Heart left ventricle (tissue), 16 donors: ENCODE data around the gene DHCR24. TPM values are rescaled to one million over a fixed set of nuclear protein-coding genes. Genes with fewer than 3 reads are reported as not detected.

Source experiments
- ATAC-seq, 4 donors: fragments of 200-7000 bp; cut with Tn5 transposase; one replicate each; pipeline ENCODE4 v1.9.1; 2020 to 2022; ENCODE audit warnings: moderate library complexity in 4 of 4, mild to moderate bottlenecking in 3 of 4, moderate number of reproducible peaks in 1 of 4
- DNase-seq, 5 donors: peaks; one replicate each; pipeline ENCODE4 v3.0.0-alpha.2; 2020
- H3K27ac ChIP-seq, 12 donors: fragments of 200-600 bp; sonication (generic) in 4 of 12; one replicate each; pipeline versions ENCODE4 v1.5.0 to v1.8.0; 2016 to 2022; ENCODE audit warnings: mild to moderate bottlenecking in 2 of 12
- H3K27me3 ChIP-seq, 9 donors: fragments of 200-600 bp; sonication (generic) in 2 of 9; one replicate each; pipeline versions ENCODE4 v1.5.1 to v1.8.0; 2016 to 2022; ENCODE audit warnings: mild to moderate bottlenecking in 3 of 9
- H3K36me3 ChIP-seq, 9 donors: fragments of 200-600 bp; sonication (generic) in 2 of 9; one replicate each; pipeline versions ENCODE4 v1.5.0 to v1.8.0; 2018 to 2022; ENCODE audit warnings: mild to moderate bottlenecking in 2 of 9
- H3K4me1 ChIP-seq, 12 donors: fragments of 200-600 bp; sonication (generic) in 4 of 12; one replicate each; pipeline versions ENCODE4 v1.5.0 to v1.8.0; 2016 to 2022; ENCODE audit warnings: mild to moderate bottlenecking in 3 of 12
- H3K4me3 ChIP-seq, 12 donors: fragments of 200-600 bp; sonication (generic) in 4 of 12; one replicate each; pipeline versions ENCODE4 v1.5.0 to v1.8.0; 2017 to 2022; ENCODE audit warnings: mild to moderate bottlenecking in 9 of 12, moderate library complexity in 4 of 12
- H3K9me3 ChIP-seq, 12 donors: fragments of 200-600 bp; sonication (generic) in 4 of 12; one replicate each; pipeline versions ENCODE4 v1.5.0 to v1.8.0; 2016 to 2022; ENCODE audit warnings: mild to moderate bottlenecking in 1 of 12
- CTCF ChIP-seq, 12 donors: fragments of 200-600 bp; sonication (generic) in 4 of 12; IDR thresholded peaks; one replicate each; pipeline versions ENCODE4 v1.5.0 to v1.8.0; 2018 to 2022; ENCODE audit warnings: antibody characterized with exemption in 12 of 12, mild to moderate bottlenecking in 5 of 12
- POLR2A ChIP-seq, 2 donors: fragments of 450-650 bp; IDR thresholded peaks; one replicate each; pipeline ENCODE4 v1.6.1; 2017; ENCODE audit warnings: antibody characterized with exemption in 2 of 2, mild to moderate bottlenecking in 2 of 2, moderate library complexity in 2 of 2
- WGBS, 4 donors: extraction: QIAGEN DNeasy Blood & Tissue Kit in 2 of 4; methylation state at CpG; one replicate each; pipeline versions ENCODE4 v1.1.5 to v1.1.7; 2013 to 2018; 5-methylcytosine and 5-hydroxymethylcytosine counted together
- intact Hi-C, 10 donors: fragments of 100-400 bp; cut with DNase I; formaldehyde crosslinking; loops; one replicate each; pipeline versions ENCODE4 v1.11.1 to v1.14.2; 2022
- polyA plus RNA-seq, 2 donors: library from polyadenylated mRNA; stranded (reverse); fragments of 200-250 nt; gene quantifications; one replicate each; pipeline ENCODE4 v1.2.3, GENCODE V29; 2013
- total RNA-seq, 9 donors: library from RNA; depleted of rRNA in 2 of 9; stranded (reverse); fragments of >200 nt in 2 of 9; fragmentation: NEBNext Ultra II Directional in 3 of 9; extraction: Animal tissue kit (Norgen Biotek cat#: 25700) in 3 of 9; gene quantifications; one replicate each; pipeline versions ENCODE4 v1.1.0 to v1.2.4, GENCODE V29; 2016 to 2023
- donor health status: ischemic (EF 13 %, LVEDD 7.1; RV severe dilation, severe dysfunction).
- donor health status: healthy with polysubstance abuse.
- donor health status: DM: no; HTN: yes; CAD: no.
- donor health status: DM: no; HTN: no; CAD: no.
- donor health status: ischemic (EF 25% LVEDD 6.9; RV normal size, moderate dysfunction).
- donor health status: ischemic (EF 25% LVEDD 5.7; RV mildly dilated, moderate dysfunction).
- donor health status: healthy.
- donor health status: DM: yes; HTN: yes; CAD: no.
- donor health status: ischemic (EF 35%, LVEDD 5.7; RV mildly dilated, moderate dysfunction).
- donor health status: nonischemic (EF 11% LVEDD 7.7; RV severe dilation, severe dysfunction).
- donor health status: DM: yes; HTN: yes; CAD: no.
- donor health status: PGD.
- donor health status: ischemic (EF 29% LVEDD 5.4; RV normal size, mild dysfunction).
- donor health status: nonischemic (EF 23%, LVEDD 6.1; RV moderate dilation, normal function).

Gene DHCR24
- total and polyA plus RNA-seq, 11 donors = 5.3 to 109 (median 25.4) TPM

- intact Hi-C loops = no loop called here
- no peak for DNase-seq
- Histone ChIP-seq H3K4me3 (no peak overlapping the region), H3K9me3 (no peaks in the 10 kb centered on the region), H3K27ac (no peak overlapping the region), H3K4me1 (peaks cover 0 to 6% (median 0%) of the 10 kb centered on the region in 12 donors), H3K27me3 (no peaks in the 10 kb centered on the region), H3K36me3 (peaks cover 0 to 26% (median 7%) of the 10 kb centered on the region in 9 donors)
- TF ChIP-seq POLR2A (IDR thresholded peaks at IDR 0.05) (no peak), CTCF (IDR thresholded peaks at IDR 0.05) (no peak)
- 90 to 99% (median 96%) methylated on average over 6 to 9 of the region's 9 CpGs for WGBS, 4 donors
- no peak for ATAC-seq
These were observed 33.8 kb downstream of the DHCR24 start for GRCh38 chr1:54853096-54853792.

DNA sequence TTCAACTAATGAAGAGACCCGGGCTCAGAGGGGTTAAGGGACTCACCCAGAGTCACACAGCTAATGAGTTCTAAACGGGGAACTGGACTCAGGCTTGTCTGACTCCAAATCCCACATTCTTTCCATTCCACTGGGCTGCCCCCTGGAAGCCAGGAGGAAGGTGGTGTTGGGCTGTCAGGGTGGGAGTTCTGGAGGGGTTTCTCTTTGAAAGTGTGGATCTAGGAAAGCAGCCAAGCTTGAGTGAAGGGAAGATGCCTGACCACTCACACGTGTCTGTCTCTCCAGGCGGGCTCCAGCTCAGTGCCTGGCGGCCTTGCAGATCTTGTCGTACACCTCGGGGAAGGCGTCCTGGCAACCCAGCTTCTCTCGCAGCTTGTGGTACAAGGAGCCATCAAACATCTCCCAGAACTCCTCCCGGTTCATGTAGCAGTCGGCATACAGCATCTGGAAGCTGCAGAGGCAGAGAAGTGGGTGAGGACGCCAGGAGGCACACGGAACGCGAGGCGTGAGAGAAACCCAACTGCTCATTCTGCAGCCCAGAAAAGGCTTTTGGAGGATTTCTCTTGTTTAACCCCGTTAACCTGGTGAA is 35.0 kb downstream of the DHCR24 start:
- intact Hi-C loops = no loop called here
- Histone ChIP-seq H3K4me3 (no peak overlapping the region), H3K27ac (no peak overlapping the region), H3K9me3 (no peaks in the 10 kb centered on the region), H3K27me3 (no peaks in the 10 kb centered on the region), H3K4me1 (peaks cover 0 to 6% (median 0%) of the 10 kb centered on the region in 12 donors), H3K36me3 (peaks cover 0 to 26% (median 7%) of the 10 kb centered on the region in 9 donors)
- DNase-seq = no peak
- ATAC-seq = no peak
- TF ChIP-seq CTCF (IDR thresholded peaks at IDR 0.05) = no peak
- no peak for TF ChIP-seq POLR2A (IDR thresholded peaks at IDR 0.05)
- WGBS, 4 donors = 84 to 94% (median 86%) methylated on average over 17 of the region's 17 CpGs

- H3K4me3 ChIP-seq = no peak overlapping the region
- WGBS, 4 donors = 92 to 96% (median 95%) methylated on average over 4 to 9 of the region's 9 CpGs
- TF ChIP-seq CTCF (IDR thresholded peaks at IDR 0.05) (no peak), POLR2A (IDR thresholded peaks at IDR 0.05) (no peak)
- intact Hi-C loops = no loop called here
- DNase-seq (no peak), ATAC-seq (no peak)
- H3K4me1 ChIP-seq = peaks cover 0 to 6% (median 0%) of the 10 kb centered on the region in 12 donors
- H3K27me3 ChIP-seq = no peaks in the 10 kb centered on the region
- H3K36me3 ChIP-seq = peaks cover 0 to 26% (median 7%) of the 10 kb centered on the region in 9 donors
- no peaks in the 10 kb centered on the region for H3K9me3 ChIP-seq
- H3K27ac ChIP-seq = no peak overlapping the region
These were observed 35.6 kb downstream of the DHCR24 start for GRCh38 chr1:54851406-54851805.

- no peak for DNase-seq
These were observed 36.3 kb downstream of the DHCR24 start for GRCh38 chr1:54850737-54851136.

More at GRCh38 chr1:54850737-54851136, 36.3 kb downstream of the DHCR24 start:
- peaks cover 0 to 6% (median 0%) of the 10 kb centered on the region in 12 donors for H3K4me1 ChIP-seq
- WGBS, 4 donors = 93 to 96% (median 95%) methylated on average over 9 of the region's 9 CpGs
- peaks cover 0 to 26% (median 7%) of the 10 kb centered on the region in 9 donors for H3K36me3 ChIP-seq
- H3K9me3 ChIP-seq = no peaks in the 10 kb centered on the region
- intact Hi-C loops = no loop called here
- H3K4me3 ChIP-seq = no peak overlapping the region
- no peak overlapping the region for H3K27ac ChIP-seq
- no peaks in the 10 kb centered on the region for H3K27me3 ChIP-seq
- no peak for TF ChIP-seq POLR2A (IDR thresholded peaks at IDR 0.05)
- TF ChIP-seq CTCF (IDR thresholded peaks at IDR 0.05) = no peak
- no peak for ATAC-seq
